ENCODE results near the gene PLPPR2. TPM values are rescaled to one million over a fixed set of nuclear protein-coding genes. Genes with fewer than 3 reads are reported as not detected.
"Not testable (repeated sequence)": the region's sequence is repeated elsewhere in the genome, so short reads cannot be mapped to it uniquely, and the experiment has no call there.

The PLPPR2 gene
- total RNA-seq (2022) (5.6 and 7.4 TPM in 2 replicates), Bru-seq, nascent RNA (percentile 34 among the genes with signal in this experiment), BruChase-seq, experiment 1, labeled RNA remaining after a 2-hour chase (percentile 42 among the genes with signal in this experiment), BruChase-seq, experiment 2, labeled RNA remaining after a 6-hour chase (percentile 53 among the genes with signal in this experiment)
- long read RNA-seq, transcript PLPPR2-201 (10 exons, 2,727 nt) = major isoform, 5 of 13 reads
- long read RNA-seq, partial matches to known transcripts = 6 of 13 reads
- long read RNA-seq, other reads (novel, unspliced or antisense) = 2 of 13 reads

- TF ChIP-seq CTCF (IDR thresholded peaks at IDR 0.05; ENCODE audit: insufficient read depth in 1 of 2, low read depth in 1 of 2, low read length in 1 of 2, severe bottlenecking in 1 of 2, unreplicated experiment in 1 of 2) = no peak
- Histone ChIP-seq H3K36me3 (ENCODE audit: control insufficient read depth, insufficient read depth, low read length) (no peaks in the 10 kb centered on the region), H3K9me3 (no peaks in the 10 kb centered on the region), H3K4me3 (ENCODE audit: low read depth, low read length) (peak within 1 kb of the TSS; percentile 60), H3K27me3 (replicated peaks; ENCODE audit: control insufficient read depth, insufficient read depth, low read length) (no peaks in the 10 kb centered on the region), H3K4me1 (no peaks in the 10 kb centered on the region)
- Mint-ChIP-seq H3K9me3 (ENCODE audit: unreplicated experiment) (no peaks in the 10 kb centered on the region), H3K27me3 (ENCODE audit: insufficient read depth, unreplicated experiment) (no peaks in the 10 kb centered on the region), H3K4me3 (ENCODE audit: unreplicated experiment) (peak within 1 kb of the TSS; percentile 82), H3K27ac (ENCODE audit: unreplicated experiment) (peak within 1 kb of the TSS; percentile 30), H3K4me1 (ENCODE audit: low read depth, unreplicated experiment) (peaks cover 5% of the 10 kb centered on the region), H3K36me3 (ENCODE audit: insufficient read depth, unreplicated experiment) (peaks cover 11% of the 10 kb centered on the region)
- intact Hi-C loops (cut with micrococcal nuclease; ENCODE audit: unreplicated experiment) = loop anchor here (1.0 kb wide), 1 partner anchor 9 kb away; the partner anchor contains the start of genes CCDC159 and TMEM205
- no TSS peak for BruUV-seq (replicated peaks)
- CTCF ChIA-PET = interaction anchor here (0.6 kb wide), 1 partner anchor 127 kb away, joined by 3 read pairs; no protein-coding TSS in a partner anchor
- peak; percentile 91 to 93 for DNase-seq
- POLR2A ChIA-PET = no interaction called here
Observed at GRCh38 chr19:11355160-11356073, at the start of gene PLPPR2. TSS of gene PLPPR2 (plus strand) at chr19:11355432. CDS start at chr19:11357674, 2,242 bp downstream.

GRCh38 chr19:11306337-11306736 lies 48.9 kb upstream of the PLPPR2 start:
- intact Hi-C loops (cut with micrococcal nuclease; ENCODE audit: unreplicated experiment) = no loop called here
- Histone ChIP-seq H3K36me3 (ENCODE audit: control insufficient read depth, insufficient read depth, low read length) (no peaks in the 10 kb centered on the region), H3K9me3 (no peaks in the 10 kb centered on the region), H3K4me3 (ENCODE audit: low read depth, low read length) (no peak overlapping the region), H3K27me3 (replicated peaks; ENCODE audit: control insufficient read depth, insufficient read depth, low read length) (no peaks in the 10 kb centered on the region), H3K4me1 (no peaks in the 10 kb centered on the region)
- H3K27ac Mint-ChIP-seq (ENCODE audit: unreplicated experiment) = no peak overlapping the region
- BruUV-seq (replicated peaks) = no TSS peak
- H3K36me3 Mint-ChIP-seq (ENCODE audit: insufficient read depth, unreplicated experiment) = no peaks in the 10 kb centered on the region
- H3K4me1 Mint-ChIP-seq (ENCODE audit: low read depth, unreplicated experiment) = no peaks in the 10 kb centered on the region
- no peak for DNase-seq
- ChIA-PET CTCF (no interaction called here), POLR2A (no interaction called here)
- H3K27me3 Mint-ChIP-seq (ENCODE audit: insufficient read depth, unreplicated experiment) = no peaks in the 10 kb centered on the region
- H3K4me3 Mint-ChIP-seq (ENCODE audit: unreplicated experiment) = no peak overlapping the region
- no peaks in the 10 kb centered on the region for H3K9me3 Mint-ChIP-seq (ENCODE audit: unreplicated experiment)
- no peak for TF ChIP-seq CTCF (IDR thresholded peaks at IDR 0.05; ENCODE audit: insufficient read depth in 1 of 2, low read depth in 1 of 2, low read length in 1 of 2, severe bottlenecking in 1 of 2, unreplicated experiment in 1 of 2)

GRCh38 chr19:11320278-11320995 lies 34.8 kb upstream of the PLPPR2 start:
- H3K27me3 Mint-ChIP-seq (ENCODE audit: insufficient read depth, unreplicated experiment); H3K9me3 Mint-ChIP-seq (ENCODE audit: unreplicated experiment); H3K27me3 ChIP-seq (replicated peaks; ENCODE audit: control insufficient read depth, insufficient read depth, low read length); POLR2A ChIA-PET; H3K27ac Mint-ChIP-seq (ENCODE audit: unreplicated experiment); DNase-seq; intact Hi-C loops (cut with micrococcal nuclease; ENCODE audit: unreplicated experiment); H3K4me3 ChIP-seq (ENCODE audit: low read depth, low read length); CTCF ChIA-PET; H3K4me1 ChIP-seq; H3K36me3 ChIP-seq (ENCODE audit: control insufficient read depth, insufficient read depth, low read length); H3K9me3 ChIP-seq; H3K4me3 Mint-ChIP-seq (ENCODE audit: unreplicated experiment); BruUV-seq (replicated peaks): not testable (repeated sequence)
- peaks cover 24% of the 10 kb centered on the region for H3K4me1 Mint-ChIP-seq (ENCODE audit: low read depth, unreplicated experiment)
- H3K36me3 Mint-ChIP-seq (ENCODE audit: insufficient read depth, unreplicated experiment) = peaks cover 12% of the 10 kb centered on the region

Measured in Caco-2 (cell line).